RWPE2 (cell line): ENCODE measurements around the gene DENND4A.

Source experiments
- ATAC-seq: fragments of 200-7000 bp; cut with Tn5 transposase; 3 replicates; pipeline ENCODE4 v1.9.1; 2021; ENCODE audit warnings: low read depth
- DNase-seq: peaks from one replicate; pipeline ENCODE4 v3.0.0-alpha.2; 2020; ENCODE audit warnings: low spot score
- H3K27ac ChIP-seq: fragments of 450-650 bp; 2 replicates; pipeline ENCODE4 v1.5.1; 2017; ENCODE audit warnings: mild to moderate bottlenecking; ENCODE audit not compliant: poor library complexity, severe bottlenecking
- H3K27me3 ChIP-seq: fragments of 250-450 bp; sonication (Bioruptor Pico); 2 replicates; pipeline ENCODE4 v1.5.1; 2021; ENCODE audit warnings: mild to moderate bottlenecking, moderate library complexity; ENCODE audit not compliant: insufficient read depth, poor library complexity, severe bottlenecking
- H3K36me3 ChIP-seq: fragments of 250-450 bp; sonication (Bioruptor Pico); 2 replicates; pipeline ENCODE4 v1.5.1; 2020; ENCODE audit warnings: low read depth, mild to moderate bottlenecking, moderate library complexity
- H3K4me1 ChIP-seq: fragments of 250-450 bp; sonication (Bioruptor Pico); 2 replicates; pipeline ENCODE4 v1.5.1; 2021; ENCODE audit warnings: mild to moderate bottlenecking, moderate library complexity; ENCODE audit not compliant: insufficient read depth, poor library complexity, severe bottlenecking
- H3K4me3 ChIP-seq: fragments of 250-450 bp; sonication (Bioruptor Pico); 2 replicates; pipeline ENCODE4 v1.5.1; 2021; ENCODE audit warnings: mild to moderate bottlenecking, moderate library complexity; ENCODE audit not compliant: severe bottlenecking
- H3K9me3 ChIP-seq: fragments of 250-450 bp; sonication (Bioruptor Pico); 2 replicates; pipeline ENCODE4 v1.5.1; 2021; ENCODE audit warnings: mild to moderate bottlenecking, moderate library complexity; ENCODE audit not compliant: severe bottlenecking
- CTCF ChIP-seq: fragments of 450-650 bp; IDR thresholded peaks from one replicate; pipeline ENCODE4 v1.5.1; 2017; ENCODE audit warnings: mild to moderate bottlenecking, moderate library complexity; ENCODE audit not compliant: poor library complexity, severe bottlenecking

The DENND4A gene

GRCh38 chr15:65712415-65712814 lies 79.7 kb downstream of the DENND4A start:
- Histone ChIP-seq H3K36me3 (peaks cover 28% of the 10 kb centered on the region), H3K4me1 (no peaks in the 10 kb centered on the region), H3K27me3 (no peaks in the 10 kb centered on the region), H3K27ac (no peak overlapping the region), H3K4me3 (no peak overlapping the region), H3K9me3 (no peaks in the 10 kb centered on the region)
- TF ChIP-seq CTCF = no peak
- DNase-seq (no peak), ATAC-seq (no peak)

DNA sequence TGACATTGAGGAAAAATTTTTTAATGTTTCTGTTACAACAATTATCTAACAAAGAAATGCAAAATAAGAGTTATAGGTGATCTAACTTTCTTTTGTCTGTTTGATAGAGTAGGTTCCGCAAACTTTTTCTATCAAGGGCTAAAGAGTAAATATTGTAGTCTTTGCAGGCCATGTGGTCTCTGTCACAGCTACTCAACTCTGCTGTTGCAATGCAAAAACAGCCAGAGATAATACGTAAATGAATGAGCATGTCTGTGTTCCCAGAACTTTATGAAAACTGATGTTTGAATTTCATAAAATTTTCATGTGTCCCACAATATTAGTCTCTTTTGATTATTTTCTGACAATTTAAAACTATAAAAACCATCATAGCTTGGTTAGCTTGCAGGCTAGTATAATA lies 97.0 kb downstream of the DENND4A start:
- Histone ChIP-seq H3K4me3 (no peak overlapping the region), H3K27ac (no peak overlapping the region), H3K4me1 (no peaks in the 10 kb centered on the region), H3K9me3 (no peaks in the 10 kb centered on the region), H3K27me3 (no peaks in the 10 kb centered on the region), H3K36me3 (peaks cover 45% of the 10 kb centered on the region)
- no peak for ATAC-seq
- no peak for TF ChIP-seq CTCF
- DNase-seq = no peak

GRCh38 chr15:65690778-65691177 lies 101.3 kb downstream of the DENND4A start:
- no peak for ATAC-seq
- no peak overlapping the region for H3K27ac ChIP-seq
- no peak overlapping the region for H3K4me3 ChIP-seq
- H3K27me3 ChIP-seq = no peaks in the 10 kb centered on the region
- no peak for DNase-seq
- H3K4me1 ChIP-seq = no peaks in the 10 kb centered on the region
- H3K36me3 ChIP-seq = peaks cover 38% of the 10 kb centered on the region
- H3K9me3 ChIP-seq = no peaks in the 10 kb centered on the region
- TF ChIP-seq CTCF = no peak

DNA sequence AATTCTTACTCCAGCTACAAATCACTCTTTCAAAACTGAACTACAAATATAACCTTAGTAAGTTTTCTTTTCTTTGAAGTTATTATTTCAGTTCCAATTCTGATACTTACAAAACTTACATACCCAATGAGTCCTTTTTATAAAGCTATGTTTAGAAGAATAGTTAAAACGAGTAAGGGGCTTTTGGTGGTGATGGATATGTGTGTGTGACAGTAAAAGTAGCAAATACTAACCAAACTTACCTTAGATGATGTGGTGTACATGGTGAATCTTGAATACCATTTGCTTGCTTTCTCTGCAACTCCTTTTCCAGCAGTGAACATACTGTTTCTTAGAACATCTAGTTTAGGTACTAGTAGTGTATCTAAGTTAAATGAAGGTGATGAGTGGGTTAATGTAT lies 101.9 kb downstream of the DENND4A start:
- no peaks in the 10 kb centered on the region for H3K4me1 ChIP-seq
- no peaks in the 10 kb centered on the region for H3K9me3 ChIP-seq
- no peak for DNase-seq
- no peak overlapping the region for H3K4me3 ChIP-seq
- TF ChIP-seq CTCF = no peak
- H3K27ac ChIP-seq = no peak overlapping the region
- peaks cover 38% of the 10 kb centered on the region for H3K36me3 ChIP-seq
- ATAC-seq = no peak
- no peaks in the 10 kb centered on the region for H3K27me3 ChIP-seq

GRCh38 chr15:65688462-65688861 lies 103.6 kb downstream of the DENND4A start:
- H3K27ac ChIP-seq = no peak overlapping the region
- H3K36me3 ChIP-seq = peaks cover 31% of the 10 kb centered on the region
- H3K4me3 ChIP-seq = no peak overlapping the region
- no peak for TF ChIP-seq CTCF
- ATAC-seq (no peak), DNase-seq (no peak)
- no peaks in the 10 kb centered on the region for H3K27me3 ChIP-seq
- H3K4me1 ChIP-seq = no peaks in the 10 kb centered on the region
- H3K9me3 ChIP-seq = no peaks in the 10 kb centered on the region
